ENCODE measurements around the gene GRID2IP. TPM values are rescaled to one million over a fixed set of nuclear protein-coding genes. Genes with fewer than 3 reads are reported as not detected.

The GRID2IP gene
- total RNA-seq, 8 experiments from 2014 or later = 0.08 to 0.38 (median 0.22) TPM; not detected in 2

Other genes with a start within 250 kb of the GRID2IP start
- gene FAM220A, start 202.5 kb downstream of the GRID2IP start, total RNA-seq = 10 to 100 TPM in 6 of 8 experiments, 1 to 10 TPM in 2; 9.5 to 37.9 (median 30.4) TPM
- gene RAC1, start 176.9 kb downstream of the GRID2IP start, total RNA-seq = 100 to 1,000 TPM in 4 of 8 experiments, 10 to 100 TPM in 4; 66.7 to 133 (median 97.2) TPM
- 10 to 100 TPM; 13.3 to 20.6 (median 17.9) TPM for gene DAGLB, start 103.5 kb downstream of the GRID2IP start, total RNA-seq
- 100 to 1,000 TPM in 5 of 8 experiments, 10 to 100 TPM in 3; 56.3 to 160 (median 101) TPM for gene KDELR2, start 67.3 kb downstream of the GRID2IP start, total RNA-seq
- gene ZDHHC4, start 26.0 kb upstream of the GRID2IP start, total RNA-seq = 10 to 100 TPM; 39.6 to 69.8 (median 58.8) TPM
- 10 to 100 TPM; 11.9 to 22.2 (median 16.6) TPM for gene INTS15, start 38.6 kb upstream of the GRID2IP start, total RNA-seq
- 10 to 100 TPM in 2 of 8 experiments, 1 to 10 TPM in 5, under 1 TPM in 1; 0.15 to 13.3 (median 8.4) TPM for gene ZNF853, start 64.1 kb upstream of the GRID2IP start, total RNA-seq
- gene ZNF316, start 85.9 kb upstream of the GRID2IP start, total RNA-seq = 10 to 100 TPM in 7 of 8 experiments, 1 to 10 TPM in 1; 6.2 to 16.8 (median 12.4) TPM
- 10 to 100 TPM; 12.5 to 31.7 (median 24.1) TPM for gene ZNF12, start 155.5 kb upstream of the GRID2IP start, total RNA-seq
- gene RSPH10B2, start 202.6 kb upstream of the GRID2IP start, total RNA-seq = 1 to 10 TPM in 3 of 8 experiments, under 1 TPM in 5; 0.46 to 5.1 (median 0.79) TPM